Adipose tissue (tissue), 3 donors: Measurements from ENCODE around the gene ALOX12B. TPM values are rescaled to one million over a fixed set of nuclear protein-coding genes. Genes with fewer than 3 reads are reported as not detected.

ENCODE experiments used
- H3K27ac ChIP-seq: one replicate; pipeline ENCODE4 v1.5.1; 2013; ENCODE audit warnings: low read depth, low read length
- WGBS, 3 donors: extraction: QIAGEN DNeasy Blood & Tissue Kit; methylation state at CpG; one replicate each; pipeline ENCODE4 v1.1.7; 2013; 5-methylcytosine and 5-hydroxymethylcytosine counted together
- polyA plus RNA-seq, 3 donors: library from polyadenylated mRNA; stranded (reverse); fragments of 200-250 nt; gene quantifications; one replicate each; pipeline ENCODE4 v1.2.3, GENCODE V29; 2013
- donor health status: healthy with polysubstance abuse.
- donor health status: Bipolar disorder and iron deficiency.
- donor health status: healthy.

Gene ALOX12B
- under 1 TPM in 1 of 3 donors, not detected in 2; 0.79 TPM for polyA plus RNA-seq

DNA sequence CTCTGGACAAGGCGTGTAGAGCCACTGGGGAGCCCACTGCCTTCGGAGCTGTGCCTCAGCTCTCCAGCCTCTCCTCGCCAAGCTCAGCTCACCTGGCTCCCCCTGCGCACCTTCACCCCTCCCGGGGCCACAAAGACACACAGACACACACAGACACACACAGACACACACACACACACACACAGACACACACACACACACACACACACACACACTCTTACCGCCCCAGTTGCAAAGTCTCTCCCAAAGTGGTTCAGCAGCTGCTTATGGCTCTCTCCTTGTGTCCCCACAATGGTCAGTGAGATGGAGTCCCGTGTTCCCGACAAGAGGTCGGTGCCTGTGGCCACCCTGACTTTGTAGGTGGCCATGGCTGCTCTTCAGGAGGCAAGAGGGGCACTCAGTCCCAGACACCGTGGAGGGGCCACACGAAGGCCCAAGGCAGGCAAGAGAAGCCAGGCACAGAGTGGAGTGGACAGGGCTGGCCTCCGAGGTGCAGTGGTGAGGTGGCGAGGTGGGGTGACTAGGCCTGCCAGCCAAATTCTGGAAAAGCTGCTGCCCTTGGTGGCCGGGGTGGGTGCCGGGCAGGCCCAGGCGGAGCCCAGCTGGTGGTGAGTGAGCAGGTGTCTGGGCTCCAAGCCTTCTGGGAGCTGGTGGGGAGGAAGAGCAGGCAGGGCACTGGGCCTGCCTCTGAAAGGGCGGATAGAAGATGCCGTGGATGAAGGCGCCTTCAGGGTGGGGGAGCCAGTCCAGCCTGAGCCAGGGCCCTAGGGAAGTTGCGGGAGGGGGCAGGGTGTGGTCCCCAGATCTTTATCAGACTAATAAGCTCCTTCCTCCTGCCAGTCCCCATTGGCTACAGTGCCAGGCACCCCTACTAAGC lies at the start of gene ALOX12B:
Gene ALOX12B, minus strand, starts transcription at position 642 of the 877 bp plus-strand sequence. Its CDS starts 274 bp downstream, at position 368.
- 78 to 84% (median 82%) methylated on average over 16 to 20 of the region's 20 CpGs for WGBS, 3 donors
- no peak within 1 kb of the TSS for H3K27ac ChIP-seq

DNA sequence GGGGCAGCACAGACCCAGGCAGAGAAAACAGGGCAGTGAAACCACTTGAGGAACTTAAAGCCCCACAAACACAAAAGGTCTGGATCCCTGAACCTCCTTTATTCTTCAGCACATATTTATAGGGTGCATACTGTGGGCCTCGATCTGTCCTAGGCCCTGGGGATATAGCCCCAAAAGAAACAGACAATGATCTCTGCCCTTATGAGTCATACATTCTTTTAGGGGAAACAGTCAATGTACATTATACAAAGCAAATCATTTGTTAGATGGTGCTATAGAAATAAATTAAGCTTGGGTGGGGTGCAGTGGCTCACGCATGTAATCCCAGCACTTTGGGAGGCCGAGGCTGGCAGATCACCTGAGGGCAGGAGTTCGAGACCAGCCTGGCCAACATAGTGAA lies 46.4 kb upstream of the ALOX12B start:
- no peak overlapping the region for H3K27ac ChIP-seq
- WGBS, 3 donors, result 88 to 91% (median 90%) methylated on average over 4 of the region's 4 CpGs

DNA sequence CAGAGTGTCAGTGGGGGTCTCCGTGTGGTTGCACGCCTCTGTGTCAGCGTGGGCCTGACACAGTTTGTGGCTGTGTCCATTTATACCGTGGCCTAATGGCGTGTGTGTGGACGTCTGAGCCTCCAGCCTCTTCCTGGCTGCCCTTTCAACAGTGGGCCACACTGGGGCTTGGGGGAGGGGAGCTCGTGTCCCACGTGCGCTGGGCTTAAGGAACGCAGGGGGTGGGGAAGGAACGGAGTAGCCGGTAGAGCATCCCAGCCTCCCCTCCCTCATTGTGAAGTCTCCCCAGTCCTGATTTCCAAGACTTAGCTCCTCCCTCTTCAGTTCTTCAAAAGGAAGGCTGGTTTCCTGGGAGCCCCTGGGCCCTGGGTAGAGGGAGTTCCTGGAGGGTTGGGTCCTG lies 45.9 kb upstream of the ALOX12B start:
- no peak overlapping the region for H3K27ac ChIP-seq
- WGBS, 3 donors, result 71 to 78% (median 74%) methylated on average over 12 of the region's 12 CpGs

DNA sequence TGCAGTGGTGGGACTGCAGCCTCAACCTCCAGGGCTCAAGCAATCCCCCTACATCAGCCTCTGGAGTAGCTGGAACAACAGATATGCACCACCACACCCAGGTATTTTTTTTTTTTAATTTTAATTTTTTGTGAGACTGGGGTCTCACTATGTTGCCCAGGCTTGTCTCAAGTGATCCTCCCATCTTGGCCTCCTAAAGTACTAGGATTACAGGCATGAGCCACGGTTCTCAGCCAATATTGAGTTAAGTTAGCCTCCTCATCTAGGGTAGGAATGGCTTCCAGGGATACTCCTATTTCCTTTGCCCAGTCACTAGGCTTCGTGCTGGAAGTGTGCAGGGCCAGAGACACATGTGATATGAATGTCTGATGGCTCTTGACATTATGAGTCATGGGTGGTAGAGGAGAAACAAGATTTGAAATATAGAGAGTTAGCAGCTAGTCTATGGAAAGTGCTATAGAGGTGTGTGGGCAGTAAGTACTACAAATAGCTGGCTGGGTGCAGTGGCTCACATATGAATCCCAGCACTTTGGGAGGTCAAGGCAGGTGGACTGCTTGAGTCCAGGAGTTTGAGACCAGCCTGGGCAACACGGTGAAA lies 44.4 kb upstream of the ALOX12B start:
- WGBS, 3 donors, result 68 to 75% (median 73%) methylated on average over 3 of the region's 3 CpGs
- H3K27ac ChIP-seq, result no peak overlapping the region

DNA sequence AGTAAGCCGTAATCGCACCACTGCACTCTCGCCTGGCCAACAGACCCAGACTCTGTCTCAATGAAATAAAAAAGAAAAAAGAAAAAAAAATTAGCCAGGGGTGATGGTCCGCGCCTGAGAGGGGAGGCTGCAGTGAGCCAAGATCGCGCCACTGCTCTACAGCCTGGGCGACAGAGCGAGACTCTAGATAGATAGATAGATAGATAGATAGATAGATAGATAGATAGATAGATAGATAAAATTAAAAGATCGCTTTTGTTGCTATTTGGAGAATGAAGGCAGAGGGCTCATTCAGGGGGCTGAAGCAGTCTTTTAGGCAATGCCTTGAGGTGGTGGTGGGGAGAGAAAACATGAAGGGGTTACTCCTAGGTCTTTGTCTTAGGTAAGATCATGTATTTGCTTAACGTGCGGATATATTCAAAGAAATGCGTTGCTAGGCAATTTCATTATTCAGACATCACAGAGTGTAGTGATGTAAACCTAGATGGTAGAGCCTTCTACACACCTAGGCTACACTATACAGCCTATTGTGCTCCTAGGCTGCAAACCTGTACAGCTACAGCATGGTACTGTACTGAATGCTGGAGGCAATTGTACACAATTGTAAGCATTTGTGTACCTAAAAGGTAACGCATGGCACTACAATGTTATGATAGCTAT lies 40.7 kb upstream of the ALOX12B start:
- no peak overlapping the region for H3K27ac ChIP-seq
- WGBS, 3 donors, result 64 to 87% (median 86%) methylated on average over 14 of the region's 14 CpGs

DNA sequence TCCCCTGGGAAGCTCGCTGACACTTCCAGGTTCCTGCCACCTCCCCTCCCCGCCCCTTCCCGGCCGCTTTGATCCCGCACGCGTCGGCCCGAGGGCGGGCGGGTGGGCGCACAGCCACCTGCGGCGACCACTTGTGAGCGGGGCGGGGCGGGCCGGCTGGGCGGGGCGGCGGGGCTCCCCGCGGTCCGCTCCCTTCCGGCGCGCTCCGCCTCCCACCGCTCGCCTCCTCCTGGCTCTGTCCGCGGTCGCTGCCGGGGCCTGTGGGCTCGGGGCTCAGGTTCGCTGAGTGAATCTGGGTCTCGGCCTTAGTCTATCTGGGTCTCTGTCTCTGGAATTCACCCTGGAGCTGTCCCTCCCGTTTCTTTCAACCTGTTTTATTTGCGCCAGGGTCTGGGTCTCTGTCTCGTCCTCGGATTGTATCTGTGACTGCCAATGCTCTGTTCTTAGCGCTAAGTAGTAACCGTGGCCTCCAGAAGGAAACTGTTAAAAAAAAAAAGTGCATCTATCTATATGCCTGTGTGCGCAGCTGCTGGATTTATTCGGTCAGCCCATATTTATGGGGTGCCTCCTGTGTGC lies 39.1 kb upstream of the ALOX12B start:
- WGBS, 3 donors, result 0% methylated on average over 31 to 45 of the region's 45 CpGs

DNA sequence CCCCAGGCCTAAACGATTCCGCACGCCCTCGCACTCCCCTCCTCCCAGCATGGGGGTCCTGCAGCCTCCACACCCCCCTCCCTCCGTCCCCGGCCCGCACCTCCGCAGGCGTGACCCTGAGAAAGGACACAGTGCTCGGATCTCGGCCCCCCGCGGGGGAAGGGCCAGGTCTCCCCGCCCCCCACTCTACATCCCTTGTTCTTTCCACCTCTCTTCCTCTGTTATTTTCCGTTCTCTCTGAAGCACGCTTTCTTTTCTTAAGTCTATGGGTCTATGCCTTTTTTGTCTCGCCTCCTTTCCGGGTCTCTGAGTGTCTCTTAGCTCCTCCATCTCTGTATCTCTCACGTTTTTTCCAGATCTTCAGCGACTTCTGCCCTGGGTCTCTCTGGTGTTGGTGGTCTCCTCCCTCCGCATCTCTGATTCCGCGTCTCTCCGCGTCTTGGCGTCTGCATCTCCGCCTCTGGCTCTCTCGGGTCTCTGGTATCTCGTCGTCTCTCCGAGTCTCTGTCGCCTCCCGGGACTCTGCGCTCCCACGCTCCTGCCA lies 38.5 kb upstream of the ALOX12B start:
- WGBS, 3 donors, result 0 to 1% (median 1%) methylated on average over 35 of the region's 35 CpGs
- no peak overlapping the region for H3K27ac ChIP-seq

More for the DNA sequence above, 39.1 kb upstream of the ALOX12B start:
- no peak overlapping the region for H3K27ac ChIP-seq

DNA sequence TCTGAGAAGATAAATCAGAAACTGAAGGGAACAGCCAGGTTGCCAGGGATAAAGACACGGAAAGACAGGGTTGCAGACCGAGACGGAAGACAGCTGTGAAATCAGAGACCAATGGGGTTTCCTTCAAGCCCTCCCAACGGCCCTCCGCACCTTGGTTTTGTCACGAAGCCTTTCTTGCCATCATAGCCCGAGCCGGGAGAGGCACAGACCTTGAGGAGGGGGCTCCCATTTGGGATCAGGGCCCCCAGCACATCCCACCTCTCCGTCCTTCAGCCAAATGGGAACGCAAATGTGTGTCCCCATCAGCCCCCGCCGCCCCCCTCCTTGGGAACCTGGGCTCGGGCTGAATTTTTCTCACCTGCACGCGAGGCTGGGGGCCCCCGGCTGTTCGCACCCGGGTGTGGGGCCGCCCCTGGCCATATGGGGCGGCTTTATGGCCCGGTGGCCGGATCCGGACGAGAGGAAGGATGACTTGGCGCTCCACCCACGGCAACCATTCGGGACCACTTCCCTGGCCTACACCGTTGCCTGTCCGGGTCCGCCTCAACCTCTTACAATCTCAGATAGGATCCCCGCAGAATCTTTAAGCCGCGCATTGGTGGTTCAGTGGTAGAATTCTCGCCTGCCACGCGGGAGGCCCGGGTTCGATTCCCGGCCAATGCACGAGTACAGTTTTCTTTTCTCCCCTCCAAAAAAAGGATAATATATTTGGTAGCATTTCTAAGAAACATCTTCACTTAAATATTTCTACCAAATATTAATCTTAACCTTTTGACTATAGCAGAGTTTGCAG lies 37.8 kb upstream of the ALOX12B start:
- 0 to 1% (median 1%) methylated on average over 40 of the region's 40 CpGs for WGBS, 3 donors

DNA sequence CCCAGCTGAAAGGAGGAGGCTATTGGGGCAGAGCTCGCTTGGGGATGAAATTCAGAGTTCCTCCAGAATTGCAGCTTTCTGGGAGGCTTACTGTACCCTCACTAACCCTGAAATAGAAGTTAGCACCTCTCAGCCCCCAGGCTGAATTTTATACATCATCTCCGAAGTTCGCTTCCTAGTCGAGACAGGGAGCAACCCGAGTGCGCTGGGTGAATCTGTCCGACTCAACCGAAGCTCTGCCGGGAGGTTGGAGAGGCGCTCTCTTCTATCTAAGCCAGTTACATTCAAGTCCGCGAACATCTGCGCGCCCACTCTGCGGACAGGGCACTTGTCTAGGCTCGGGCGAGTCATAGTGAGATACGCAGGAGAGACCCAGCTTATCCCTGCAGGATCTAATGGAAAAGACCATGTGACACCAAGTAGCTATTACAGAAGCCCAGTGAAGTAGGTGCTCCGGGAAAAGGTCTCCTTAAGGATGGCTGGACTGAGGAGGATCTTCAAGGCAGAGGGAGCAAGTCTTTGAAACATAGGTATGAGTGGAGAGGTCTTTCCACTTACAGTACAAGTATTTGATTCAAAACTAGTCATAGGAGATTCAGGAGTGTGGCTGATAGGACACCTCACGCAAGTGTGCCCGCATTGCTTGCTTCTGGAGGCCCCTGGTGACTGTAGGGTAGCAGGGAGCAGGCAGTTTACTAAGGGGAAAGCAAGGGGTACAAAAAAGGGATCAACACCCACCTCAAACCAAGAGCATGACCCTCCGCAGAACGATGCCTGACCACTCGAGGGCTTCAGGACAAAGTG lies 37.0 kb upstream of the ALOX12B start:
- H3K27ac ChIP-seq, result no peak overlapping the region
- 2 to 6% (median 3%) methylated on average over 24 of the region's 24 CpGs for WGBS, 3 donors

More for the DNA sequence above, 37.8 kb upstream of the ALOX12B start:
- H3K27ac ChIP-seq, result no peak overlapping the region

DNA sequence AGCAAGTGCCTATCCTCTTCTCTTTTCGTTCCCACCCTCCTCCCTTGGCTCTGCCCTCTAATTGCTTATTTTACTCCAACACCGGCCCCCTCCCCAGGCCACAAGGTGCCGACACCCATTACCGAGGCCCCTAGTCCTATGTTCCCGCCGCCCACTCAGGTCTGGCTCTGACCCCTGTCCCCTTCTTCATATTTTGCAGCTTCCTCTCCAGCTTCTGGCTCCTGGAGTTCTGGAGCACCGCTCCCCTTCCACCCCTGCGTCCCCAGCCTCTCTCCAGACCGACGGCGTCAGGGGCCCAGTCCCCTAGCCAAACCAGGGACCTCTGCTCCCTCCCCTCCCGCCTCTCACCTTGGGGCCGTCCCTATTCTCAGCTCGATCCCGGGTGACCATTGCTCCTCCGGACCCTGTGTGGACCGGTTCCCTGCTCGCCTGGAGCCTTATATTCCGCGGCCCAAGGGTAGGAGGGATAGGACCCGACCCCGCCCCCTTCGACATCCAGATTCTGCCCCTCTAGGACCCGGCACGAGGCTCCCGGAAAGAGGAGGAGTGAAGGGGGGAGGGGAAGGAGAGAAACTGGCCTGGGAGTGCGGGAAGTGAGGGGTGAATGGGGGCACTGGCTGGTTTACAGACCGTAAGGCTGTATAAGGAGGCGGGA lies 36.3 kb upstream of the ALOX12B start, which contains the start of gene HES7:
Gene HES7, minus strand, starts transcription at position 412 of the 655 bp plus-strand sequence. Its CDS starts 22 bp downstream, at position 390.
- H3K27ac ChIP-seq, result no peak within 1 kb of the TSS
- WGBS, 3 donors, result 1 to 2% (median 1%) methylated on average over 29 of the region's 29 CpGs

DNA sequence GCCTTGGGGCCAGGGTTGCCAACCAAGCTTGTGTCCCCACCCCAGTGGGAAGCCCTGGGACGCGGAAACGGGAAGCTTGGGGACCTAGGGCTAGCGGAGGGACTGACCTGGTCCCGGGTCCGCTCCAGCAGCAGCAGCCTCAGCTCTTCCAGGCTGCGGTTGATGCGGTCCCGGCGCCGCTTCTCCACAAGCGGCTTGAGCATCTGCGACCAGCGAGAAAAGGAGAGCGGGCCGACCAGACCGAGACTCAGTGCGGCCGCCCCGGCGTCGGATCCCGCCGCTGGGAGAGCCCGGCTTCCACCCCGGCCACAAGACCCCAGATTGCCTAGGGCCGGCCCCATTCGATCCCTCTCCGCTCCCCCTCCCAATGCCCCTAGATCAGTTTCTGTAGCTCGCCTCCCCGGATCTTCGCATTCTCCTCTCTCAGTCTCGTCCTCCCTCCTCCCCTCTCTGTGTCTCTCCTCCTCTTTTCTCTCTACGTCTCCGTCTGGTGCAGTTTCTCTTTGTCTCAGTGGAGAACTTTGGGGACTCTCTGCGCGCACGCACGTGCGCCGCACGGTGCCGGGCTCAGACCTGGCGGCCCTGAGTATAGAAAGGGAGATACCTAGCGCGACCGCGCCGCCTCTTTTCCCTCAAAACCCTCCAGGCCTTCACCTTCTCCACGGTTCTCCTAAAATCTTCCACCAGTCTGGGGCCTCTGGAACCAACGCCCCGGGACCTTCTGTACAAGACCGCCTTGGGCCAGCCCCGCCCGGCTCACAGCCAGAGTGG lies 35.6 kb upstream of the ALOX12B start:
- WGBS, 3 donors, result 1 to 2% (median 1%) methylated on average over 48 to 55 of the region's 55 CpGs
- H3K27ac ChIP-seq, result no peak overlapping the region

DNA sequence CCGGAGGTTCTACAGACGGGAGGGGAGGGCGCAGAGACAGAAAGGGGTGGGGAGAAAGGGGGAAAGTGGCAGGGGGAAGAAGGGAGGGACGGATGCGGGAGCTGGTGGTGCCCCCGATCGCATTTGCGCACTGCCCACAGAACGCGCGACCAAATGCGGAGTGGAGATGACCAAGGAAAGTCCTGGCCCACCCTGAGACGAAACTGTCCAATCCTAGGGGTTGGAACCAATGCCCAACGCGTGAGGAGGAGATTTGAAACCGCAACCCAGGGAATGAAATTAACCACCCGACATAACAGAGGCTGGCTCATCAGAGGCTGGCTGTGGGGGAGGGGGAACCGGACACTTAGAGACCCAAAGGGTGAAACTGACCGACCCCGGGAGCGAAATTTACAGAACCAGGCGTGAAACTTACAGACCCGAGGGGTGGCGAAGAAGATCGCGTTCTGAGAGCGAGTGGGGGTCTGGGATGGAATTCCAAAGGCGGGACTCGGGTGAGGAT lies 35.0 kb upstream of the ALOX12B start:
- H3K27ac ChIP-seq, result no peak overlapping the region
- 0 to 1% (median 1%) methylated on average over 29 of the region's 29 CpGs for WGBS, 3 donors

DNA sequence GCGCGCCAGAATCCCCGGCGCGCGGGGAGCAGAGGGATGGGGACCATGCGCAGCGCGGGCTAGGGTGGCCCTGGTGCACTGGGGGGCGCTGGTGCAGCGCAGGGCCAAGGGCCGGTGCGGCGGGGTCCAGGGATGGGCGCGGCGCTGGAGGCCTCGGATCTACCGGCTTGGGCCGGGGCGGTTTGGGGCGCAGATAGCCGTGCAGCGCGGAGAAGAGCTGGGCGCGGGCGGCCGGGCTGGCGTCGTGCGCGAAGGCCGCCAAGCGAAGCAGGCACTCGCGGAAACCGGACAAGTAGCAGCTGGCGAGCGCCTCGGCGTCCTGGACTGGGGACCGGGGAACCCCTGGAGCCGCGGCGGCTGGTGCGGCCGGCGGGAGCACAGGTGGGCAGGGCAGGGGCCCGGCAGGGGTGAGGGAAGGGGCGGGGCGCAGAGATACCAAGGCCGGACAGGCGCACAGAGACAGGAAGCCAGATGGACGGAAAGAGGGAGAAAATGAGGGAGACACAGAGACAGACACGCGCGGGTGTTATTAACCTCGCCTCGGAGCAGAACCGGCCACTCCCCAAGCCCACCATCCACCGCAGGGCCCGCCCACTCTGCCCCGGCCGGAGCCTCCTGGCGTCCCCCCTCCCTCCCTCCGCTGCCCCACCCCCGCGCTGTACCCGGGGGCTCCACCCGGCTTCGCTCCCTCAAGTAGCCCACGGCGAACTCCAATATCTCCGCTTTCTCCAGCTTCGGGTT lies 34.3 kb upstream of the ALOX12B start:
- H3K27ac ChIP-seq, result no peak overlapping the region
- 0 to 1% (median 1%) methylated on average over 38 to 76 of the region's 76 CpGs for WGBS, 3 donors

DNA sequence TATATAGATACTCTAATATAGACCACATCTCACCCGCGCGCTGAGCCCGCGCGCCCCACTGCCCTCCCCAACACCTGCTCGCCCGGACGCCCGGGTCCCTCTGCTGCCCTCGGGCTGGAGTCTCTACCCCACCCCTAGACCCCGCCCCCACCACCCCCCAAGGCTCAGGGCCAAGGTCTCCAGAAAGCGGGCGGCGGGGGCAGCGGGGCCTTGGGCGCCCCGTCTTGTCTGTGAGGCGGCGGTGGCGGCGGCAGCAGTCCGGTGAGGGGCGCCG lies 33.8 kb upstream of the ALOX12B start:
- WGBS, 3 donors, result 0 to 1% (median 1%) methylated on average over 23 to 25 of the region's 25 CpGs

More for the DNA sequence above, 33.8 kb upstream of the ALOX12B start:
- no peak overlapping the region for H3K27ac ChIP-seq
